ENCODE data around the gene PNO1.

GRCh38 chr2:68124321-68124720 lies 33.4 kb upstream of the PNO1 start:
- TF ChIP-seq POLR2AphosphoS5 (IDR thresholded peaks at IDR 0.05; ENCODE audit: low read depth, low read length) = no peak
- no peak for TF ChIP-seq TAF1 (IDR thresholded peaks at IDR 0.05; ENCODE audit: low read depth, low read length)
- no peak for TF ChIP-seq POLR2A (IDR thresholded peaks at IDR 0.05; ENCODE audit: low read depth, low read length)
- TF ChIP-seq POU2F2 (IDR thresholded peaks at IDR 0.05; ENCODE audit: low read depth, low read length) = no peak
